PC-9 (cell line): ENCODE measurements around the gene B3GALT6.

Experiments used
- CTCF ChIP-seq: fragments of 200-600 bp; sonication (generic); conservative IDR thresholded peaks from 2 replicates; pipeline ENCODE4 v1.6.1; 2017; ENCODE audit warnings: mixed run types, antibody characterized with exemption, mild to moderate bottlenecking, moderate library complexity
- EZH2 ChIP-seq: fragments of 200-600 bp; sonication (generic); IDR thresholded peaks from 2 replicates; pipeline ENCODE4 v1.8.0; 2017; ENCODE audit warnings: antibody characterized with exemption, low read depth

- TF ChIP-seq CTCF (no peak), EZH2 (no peak)
Measured at GRCh38 chr1:1283821-1284220, 51.8 kb downstream of the B3GALT6 start.
